GM23248 (cell line): Measurements from ENCODE around the gene DPYD.

Source experiments
- EZH2 ChIP-seq: fragments of 200-600 bp; sonication (generic); IDR thresholded peaks from 2 replicates; pipeline ENCODE4 v1.6.1; 2018; ENCODE audit warnings: antibody characterized with exemption, mild to moderate bottlenecking; ENCODE audit not compliant: insufficient read depth, poor library complexity, severe bottlenecking
- EZH2phosphoT487 ChIP-seq: fragments of 200-600 bp; sonication (generic); IDR thresholded peaks from 2 replicates; pipeline ENCODE4 v1.6.1; 2018; ENCODE audit warnings: antibody characterized with exemption, moderate library complexity, mild to moderate bottlenecking, low read depth; ENCODE audit not compliant: insufficient read depth

DNA sequence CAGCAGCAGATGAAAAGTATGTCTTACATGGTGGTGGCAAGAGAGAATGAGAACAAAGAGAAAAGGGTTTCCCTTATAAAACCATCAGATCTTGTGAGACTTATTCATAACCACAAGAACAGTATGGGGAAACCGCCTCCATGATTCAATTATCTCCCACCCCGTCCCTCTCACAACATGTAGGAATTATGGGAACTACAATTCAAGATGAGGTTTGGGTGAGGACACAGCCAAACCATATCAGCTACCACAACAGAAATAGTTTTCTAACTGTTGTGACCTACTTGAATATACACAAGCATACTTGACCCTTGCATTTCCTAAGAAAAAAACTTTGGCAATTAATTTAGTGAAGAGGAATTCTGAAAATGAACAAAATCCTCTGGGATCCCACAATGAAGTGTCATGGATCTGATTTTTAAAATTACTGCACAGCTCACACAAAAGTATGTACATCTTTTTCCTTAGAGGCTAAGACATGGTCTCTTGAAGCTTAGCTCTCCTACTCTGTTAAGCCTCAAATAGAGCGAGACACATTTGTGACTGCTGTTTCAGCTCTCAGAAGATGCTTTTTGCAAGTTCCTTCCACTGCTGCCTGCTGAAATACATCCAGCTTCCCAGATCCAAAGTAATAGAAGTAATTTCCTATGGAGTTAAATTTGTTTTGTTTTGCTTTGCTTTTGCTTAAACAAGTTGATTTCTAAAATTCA lies 265.8 kb downstream of the DPYD start:
- TF ChIP-seq EZH2, result no peak
- no peak for TF ChIP-seq EZH2phosphoT487
